Measurements from ENCODE around the gene RANGAP1.

Gene RANGAP1, protein sequence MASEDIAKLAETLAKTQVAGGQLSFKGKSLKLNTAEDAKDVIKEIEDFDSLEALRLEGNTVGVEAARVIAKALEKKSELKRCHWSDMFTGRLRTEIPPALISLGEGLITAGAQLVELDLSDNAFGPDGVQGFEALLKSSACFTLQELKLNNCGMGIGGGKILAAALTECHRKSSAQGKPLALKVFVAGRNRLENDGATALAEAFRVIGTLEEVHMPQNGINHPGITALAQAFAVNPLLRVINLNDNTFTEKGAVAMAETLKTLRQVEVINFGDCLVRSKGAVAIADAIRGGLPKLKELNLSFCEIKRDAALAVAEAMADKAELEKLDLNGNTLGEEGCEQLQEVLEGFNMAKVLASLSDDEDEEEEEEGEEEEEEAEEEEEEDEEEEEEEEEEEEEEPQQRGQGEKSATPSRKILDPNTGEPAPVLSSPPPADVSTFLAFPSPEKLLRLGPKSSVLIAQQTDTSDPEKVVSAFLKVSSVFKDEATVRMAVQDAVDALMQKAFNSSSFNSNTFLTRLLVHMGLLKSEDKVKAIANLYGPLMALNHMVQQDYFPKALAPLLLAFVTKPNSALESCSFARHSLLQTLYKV

DNA sequence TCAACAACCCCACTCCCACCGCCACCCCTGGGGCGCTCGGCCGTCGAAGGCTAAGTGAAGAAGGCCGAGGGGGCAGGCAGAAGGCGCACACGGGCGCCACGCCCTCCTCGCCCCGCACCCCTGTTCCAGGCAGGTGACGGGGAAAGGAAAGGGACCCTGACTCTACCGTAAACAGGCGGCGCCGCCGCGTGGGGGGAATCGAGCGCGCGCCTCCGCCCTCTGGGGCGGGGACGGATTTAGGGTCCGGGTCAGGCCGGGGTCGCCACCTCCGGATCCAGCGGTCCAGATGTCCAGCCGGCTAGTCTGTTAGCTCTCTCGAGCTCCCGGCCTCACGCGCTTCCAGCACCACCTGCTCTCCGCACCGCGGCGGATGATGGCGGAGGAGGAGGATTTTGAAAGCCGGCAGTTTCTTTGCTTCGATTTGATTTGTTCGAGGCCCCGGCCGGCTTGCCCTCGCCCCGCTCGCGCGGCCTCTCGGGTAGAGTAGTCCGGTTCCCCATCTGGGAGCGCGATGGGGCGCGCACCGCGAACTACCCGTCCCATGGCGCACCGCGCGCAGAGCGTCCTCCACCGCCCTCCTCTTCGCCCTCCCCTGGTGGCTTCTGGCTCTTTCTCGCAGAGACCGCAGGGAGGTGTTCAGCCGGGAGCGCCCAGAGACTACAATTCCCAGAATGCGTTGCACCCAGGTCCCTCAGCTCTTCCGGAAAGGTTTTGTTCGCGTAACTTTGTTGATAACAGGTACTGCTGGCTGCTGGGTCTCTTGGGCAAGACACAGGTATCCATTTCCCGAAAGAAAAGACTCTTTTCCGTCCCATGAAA lies at the start of gene RANGAP1:
TSS of gene RANGAP1 (minus strand) at position 368 of the 819 bp plus-strand sequence. CDS start 5,143 bp downstream, outside the sequence.
- peak; percentile 99 for DNase-seq

DNA sequence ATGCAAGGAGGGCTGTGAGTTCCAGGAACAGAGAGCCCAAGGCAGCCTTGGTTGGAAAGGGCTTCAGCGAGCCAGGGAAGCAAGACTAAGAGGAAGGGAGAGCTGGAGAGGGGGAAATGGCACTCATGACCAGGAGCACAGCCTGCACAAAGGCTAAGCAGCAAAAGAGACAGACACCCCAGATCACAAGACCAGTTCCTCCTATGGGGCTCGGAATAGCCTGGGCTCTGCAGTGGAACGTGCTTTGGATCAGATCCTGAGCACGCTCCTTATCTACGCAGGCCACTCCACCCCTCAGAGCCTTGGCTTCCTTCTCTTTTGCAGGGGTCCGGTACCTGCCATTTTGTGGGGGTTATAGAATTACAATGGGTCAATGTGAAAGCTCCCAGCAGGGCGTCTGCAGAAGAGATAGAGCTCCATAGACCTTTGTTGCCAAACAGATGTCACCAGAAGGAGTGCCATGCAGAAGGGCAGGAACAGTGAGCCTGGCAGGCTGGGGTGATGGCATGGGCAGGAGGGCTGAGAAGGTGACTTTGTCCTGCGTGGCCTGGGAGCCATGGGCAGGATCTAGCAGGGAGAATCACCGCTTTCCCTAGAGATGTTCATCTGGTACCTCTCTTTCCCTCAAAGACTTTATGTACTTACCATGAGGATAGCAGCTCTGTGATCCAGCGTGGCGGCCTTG lies 49.1 kb upstream of the RANGAP1 start:
- no peak for DNase-seq

DNA sequence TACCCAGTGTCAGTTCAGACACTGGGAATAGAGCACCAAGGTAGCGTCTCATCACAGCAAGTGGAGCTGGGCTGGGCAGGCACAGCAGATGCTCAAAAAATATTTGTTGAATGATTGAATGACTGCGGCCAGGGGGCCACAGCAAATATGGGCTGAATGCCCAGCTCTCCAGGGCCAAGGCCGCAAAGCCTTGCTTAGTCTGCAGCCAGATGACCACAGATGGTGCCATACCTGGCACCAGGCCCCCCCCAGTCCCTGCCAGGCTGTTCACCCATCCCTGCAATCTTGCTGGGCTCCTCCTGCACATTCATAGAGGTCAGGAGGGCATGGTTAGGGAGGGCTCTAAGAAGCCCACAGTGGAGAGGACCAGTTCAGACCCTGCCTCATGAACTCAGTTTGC lies 48.2 kb upstream of the RANGAP1 start:
- DNase-seq: no peak

DNA sequence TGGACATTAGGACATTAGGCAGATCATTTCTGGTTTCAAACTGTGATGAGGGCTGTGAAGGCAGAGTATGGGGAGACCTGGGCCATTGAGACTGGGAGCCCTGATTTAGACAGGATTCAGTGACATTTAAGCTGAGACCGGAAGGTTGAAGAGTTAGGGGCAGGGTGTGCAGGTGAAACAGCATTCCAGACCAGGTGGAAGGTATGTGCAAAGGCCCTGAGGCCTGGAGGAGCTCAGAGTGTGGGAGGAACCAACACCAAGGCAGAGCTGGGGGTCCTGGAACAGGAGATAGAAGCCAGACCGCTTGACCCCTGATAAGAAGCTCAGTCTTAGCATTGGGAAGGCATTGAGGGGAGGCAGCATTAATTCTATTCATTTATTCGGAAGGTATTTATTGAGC lies 47.8 kb upstream of the RANGAP1 start:
- DNase-seq: no peak

DNA sequence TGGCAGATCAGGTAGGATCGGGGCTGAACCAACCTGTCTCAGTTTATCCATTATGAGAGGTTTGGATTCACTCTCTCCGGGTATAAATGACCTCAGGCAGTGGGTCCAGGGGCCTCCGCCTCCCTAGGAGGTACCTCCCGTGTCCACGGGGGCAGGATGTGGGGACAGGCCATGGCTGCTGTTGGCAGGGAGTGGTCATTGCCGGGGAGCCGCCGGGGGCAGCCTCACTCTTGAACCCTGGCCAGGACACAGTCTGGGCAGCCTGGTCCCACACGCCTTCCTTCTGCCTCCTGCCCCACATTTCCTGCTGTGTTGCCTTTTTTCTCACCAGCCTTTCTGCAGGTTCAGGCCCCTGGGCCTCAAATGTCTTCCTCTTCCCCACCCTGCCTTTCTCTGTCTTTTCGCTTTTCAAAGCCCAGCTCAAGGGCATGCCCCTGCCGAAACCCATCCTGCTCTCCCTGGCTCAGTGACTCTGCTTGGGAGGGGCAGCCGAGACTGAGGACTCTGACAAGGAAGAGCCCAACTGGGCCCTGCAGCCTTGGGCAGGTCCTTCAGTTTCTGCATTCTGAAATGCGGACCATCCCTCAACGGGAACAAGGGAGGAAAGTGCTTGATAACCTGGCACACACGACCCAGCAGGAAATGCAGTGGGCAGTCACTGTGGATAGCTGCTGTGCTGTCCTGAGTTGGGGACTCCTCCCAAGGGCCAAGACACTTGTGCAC lies 46.4 kb upstream of the RANGAP1 start:
- DNase-seq: no peak

DNA sequence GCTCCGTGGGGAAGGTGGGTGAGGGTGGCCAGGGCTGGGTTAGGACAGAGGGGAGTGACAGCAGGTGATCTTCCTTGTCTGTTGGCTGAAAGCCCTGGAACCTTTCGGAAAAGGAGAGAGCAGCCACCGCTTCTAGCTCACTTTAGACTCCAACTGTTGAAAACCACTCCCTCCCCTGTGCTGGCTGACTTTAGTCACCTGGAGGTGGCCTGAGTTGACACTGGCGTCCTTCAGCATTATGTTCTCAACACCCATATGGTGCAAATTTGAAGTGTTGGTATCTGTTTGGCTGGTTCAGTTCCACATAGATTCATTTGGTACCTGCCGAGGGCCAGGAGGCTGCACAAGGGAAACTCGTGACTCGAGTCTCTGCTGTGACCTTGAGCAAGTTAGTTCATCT lies 44.2 kb upstream of the RANGAP1 start:
- no peak for DNase-seq

DNA sequence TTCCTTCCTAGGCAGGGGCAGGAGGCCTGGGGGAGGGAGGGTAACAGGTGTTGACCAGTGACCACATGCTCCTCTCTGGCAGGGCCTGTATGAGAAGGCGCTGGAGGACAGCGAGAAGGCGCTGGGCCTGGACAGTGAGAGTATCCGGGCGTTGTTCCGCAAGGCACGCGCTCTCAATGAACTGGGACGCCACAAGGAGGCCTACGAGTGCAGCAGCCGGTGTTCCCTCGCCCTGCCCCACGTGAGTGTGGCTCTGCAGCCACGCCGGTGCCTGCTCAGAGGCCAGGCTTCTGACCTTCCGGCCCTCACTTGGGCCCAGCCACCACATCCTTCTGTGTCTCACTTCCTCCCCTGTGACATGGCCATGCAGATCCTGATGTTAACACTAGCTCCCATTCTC lies 41.1 kb upstream of the RANGAP1 start:
- no peak for DNase-seq

DNA sequence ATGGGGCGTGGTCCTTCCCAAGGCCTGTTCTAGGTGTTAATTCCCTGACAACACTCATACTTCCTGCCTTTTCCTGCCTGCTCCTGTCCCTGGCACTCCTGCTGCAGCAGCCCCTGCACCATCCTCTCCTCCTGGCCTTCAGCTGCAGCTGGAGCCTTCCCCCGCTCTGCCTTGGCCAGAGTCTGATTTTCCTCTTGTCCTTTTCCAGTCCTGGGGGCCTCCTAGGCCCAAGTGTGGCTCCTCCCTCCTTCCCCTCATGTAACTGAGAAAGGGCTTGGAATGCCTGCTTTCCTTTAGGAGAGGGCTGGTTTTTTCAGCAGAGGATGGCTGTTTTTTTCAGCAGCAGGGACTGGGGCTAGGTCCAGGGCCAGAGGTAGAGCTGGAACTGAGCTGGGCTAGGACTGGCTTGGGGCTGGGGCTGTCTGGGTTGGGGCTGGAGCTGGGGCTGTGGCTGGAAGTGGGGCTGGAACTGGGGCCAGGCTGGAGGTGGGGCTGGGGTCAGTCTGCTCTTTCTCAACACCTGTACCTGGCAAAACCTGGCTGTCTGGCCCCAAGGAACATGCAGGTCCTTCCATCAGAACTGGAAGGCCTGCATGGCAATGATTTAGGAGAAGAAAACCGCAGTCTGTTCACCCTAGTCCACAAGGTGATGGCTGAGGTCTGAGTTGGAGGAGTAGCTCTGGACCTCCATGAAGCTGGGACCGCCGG lies 39.0 kb upstream of the RANGAP1 start:
- no peak for DNase-seq

DNA sequence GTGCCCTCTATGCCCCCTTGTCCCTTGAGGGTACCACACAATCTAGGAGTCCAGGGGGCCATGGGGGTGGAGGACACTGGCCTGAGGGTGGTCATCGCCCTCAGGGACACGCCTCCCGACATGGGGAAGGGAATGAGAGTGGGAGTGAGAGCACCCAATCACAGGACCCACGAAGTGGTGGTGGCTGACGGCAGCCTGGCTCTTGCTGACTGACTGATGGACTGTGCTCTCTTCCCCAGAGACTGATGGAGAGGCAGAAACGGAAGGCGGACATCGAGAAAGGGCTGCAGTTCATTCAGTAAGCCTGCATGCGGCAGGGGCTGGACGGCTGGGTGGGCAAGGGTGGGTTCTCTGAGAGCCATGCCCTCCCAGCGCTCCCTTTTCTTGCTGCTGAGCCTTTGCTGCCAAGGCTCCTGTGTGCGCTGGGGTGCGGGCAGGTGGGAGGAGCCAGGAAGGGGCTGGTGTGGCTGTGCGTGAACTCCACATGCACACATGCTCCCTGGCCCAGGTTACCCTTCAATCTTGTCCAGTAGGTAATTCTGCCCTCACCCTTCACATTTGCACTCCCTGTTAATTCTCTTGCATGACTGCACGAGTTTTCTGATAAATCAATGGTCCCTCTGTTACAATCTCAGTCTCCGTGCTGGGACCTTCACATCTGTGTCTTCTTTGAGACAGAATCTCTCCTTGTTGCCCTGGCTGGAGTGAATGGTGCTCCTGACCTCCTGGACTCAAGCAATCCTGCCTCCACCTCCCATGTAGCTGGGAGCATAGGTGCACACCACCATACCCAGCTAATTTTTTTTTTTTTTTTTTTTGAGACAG lies 34.6 kb upstream of the RANGAP1 start:
- DNase-seq: no peak

DNA sequence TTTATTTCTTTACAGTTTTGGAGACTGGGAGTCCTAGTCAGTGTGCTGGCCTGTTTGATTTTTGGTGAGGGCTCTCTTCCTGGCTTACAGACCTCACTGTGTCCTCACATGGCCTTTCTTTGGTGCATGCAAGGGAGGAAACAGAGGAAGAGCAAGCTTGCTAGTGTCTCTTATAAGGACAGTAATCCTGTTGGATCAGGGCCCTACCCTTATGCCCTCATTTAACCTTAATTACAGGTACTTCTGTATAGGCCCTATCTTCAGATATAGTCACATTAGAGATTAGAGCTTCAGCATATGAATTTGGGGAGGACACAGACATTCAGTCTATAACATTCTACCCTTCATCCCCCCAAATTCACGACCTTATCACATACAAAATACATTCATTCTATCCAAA lies 29.6 kb upstream of the RANGAP1 start:
- DNase-seq: peak; percentile 30

DNA sequence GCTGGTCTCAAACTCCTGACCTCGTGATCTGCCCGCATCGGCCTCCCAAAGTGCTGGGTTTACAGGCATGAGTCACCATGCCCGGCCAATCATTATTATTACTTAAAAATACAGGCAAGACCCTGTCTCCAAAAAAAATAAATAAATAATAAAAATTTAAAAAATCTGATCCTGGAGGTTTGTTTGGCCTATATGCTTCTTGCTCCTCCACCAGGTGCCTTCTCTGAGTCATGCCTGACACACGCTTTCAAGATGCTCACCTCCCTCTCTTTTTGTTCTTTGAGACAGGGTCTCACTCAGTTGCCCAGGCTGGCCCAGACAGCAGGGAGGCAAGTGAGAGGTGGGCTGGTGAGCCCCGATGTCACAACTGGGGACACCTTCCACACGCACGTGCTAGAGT lies 28.8 kb upstream of the RANGAP1 start:
- DNase-seq: no peak

DNA sequence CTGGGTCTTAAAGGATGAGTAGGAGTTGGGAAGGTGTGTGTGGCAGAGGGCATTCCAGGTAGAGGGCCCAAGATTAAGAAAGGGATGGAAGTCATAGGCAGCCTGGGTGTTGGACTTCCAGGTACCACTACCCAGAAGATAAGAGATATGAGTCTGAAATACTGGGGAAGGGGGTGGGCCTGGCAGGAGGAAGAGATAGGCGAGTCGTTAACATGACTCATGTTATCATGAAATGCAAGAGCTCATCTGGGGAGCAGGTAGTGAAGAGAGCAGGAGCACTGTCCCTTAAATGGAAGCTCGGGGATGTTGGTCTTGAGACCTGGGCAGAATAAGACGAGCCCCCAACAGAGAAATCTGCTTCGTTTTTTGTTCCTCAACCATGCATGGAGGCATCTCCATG lies 25.5 kb upstream of the RANGAP1 start:
- no peak for DNase-seq

DNA sequence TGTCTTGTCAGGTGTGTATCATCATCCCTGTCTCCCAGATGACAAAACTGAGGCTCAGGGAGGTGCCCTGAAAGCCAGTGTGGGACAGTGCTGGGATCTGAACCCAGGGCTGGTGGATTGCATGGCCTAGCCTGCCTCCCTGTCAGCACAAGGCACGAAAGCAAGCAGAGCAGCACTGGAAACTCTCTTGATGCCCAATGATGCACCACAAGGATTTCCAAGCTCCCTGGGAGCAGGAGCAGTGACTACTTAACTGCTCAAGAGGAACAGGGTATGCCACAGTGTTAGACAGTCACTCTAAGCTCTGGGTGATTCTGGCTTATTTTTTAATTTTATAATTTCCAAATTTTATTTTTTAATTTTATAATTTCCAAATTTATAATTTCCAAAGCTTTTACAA lies 24.3 kb upstream of the RANGAP1 start:
- no peak for DNase-seq

DNA sequence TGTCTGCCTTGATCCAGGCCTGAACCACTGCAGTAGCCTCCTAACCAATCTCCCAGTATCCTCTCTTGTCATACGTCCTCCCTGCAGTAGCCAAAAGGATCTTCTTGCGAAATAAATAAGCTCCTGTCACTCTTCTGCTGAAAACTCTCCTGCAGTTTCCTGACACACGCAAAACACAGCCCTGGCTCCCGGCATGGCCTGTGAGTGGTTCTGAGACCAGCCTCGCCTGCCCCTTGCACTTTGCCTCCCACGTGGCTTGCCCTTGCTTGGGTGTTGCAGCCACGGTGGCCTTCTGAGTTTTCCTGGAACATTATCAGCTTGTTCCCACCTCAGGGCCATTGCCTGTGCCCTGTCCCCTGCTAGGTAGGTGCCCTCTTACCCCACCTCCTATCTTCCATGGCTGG lies 22.6 kb upstream of the RANGAP1 start:
- no peak for DNase-seq

DNA sequence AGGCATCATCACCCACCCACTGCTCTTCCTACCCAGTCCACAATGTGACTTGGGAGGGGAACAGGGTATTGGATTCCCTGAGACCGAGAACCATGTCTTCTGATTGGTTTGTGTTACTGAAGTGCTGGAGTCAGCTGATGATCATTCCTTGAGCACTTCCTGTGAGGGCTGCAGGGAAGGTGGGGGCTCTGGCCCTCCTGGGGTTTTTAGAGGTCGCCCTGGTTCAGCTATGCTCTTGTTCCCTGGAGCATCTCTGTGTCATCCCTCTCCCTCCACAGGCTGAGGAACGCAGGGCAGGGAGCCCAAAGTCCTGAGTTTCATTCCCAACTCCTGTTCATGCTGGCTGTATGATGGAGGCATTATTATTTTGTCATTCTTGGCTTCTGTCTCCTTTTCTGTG lies 22.1 kb upstream of the RANGAP1 start:
- no peak for DNase-seq

DNA sequence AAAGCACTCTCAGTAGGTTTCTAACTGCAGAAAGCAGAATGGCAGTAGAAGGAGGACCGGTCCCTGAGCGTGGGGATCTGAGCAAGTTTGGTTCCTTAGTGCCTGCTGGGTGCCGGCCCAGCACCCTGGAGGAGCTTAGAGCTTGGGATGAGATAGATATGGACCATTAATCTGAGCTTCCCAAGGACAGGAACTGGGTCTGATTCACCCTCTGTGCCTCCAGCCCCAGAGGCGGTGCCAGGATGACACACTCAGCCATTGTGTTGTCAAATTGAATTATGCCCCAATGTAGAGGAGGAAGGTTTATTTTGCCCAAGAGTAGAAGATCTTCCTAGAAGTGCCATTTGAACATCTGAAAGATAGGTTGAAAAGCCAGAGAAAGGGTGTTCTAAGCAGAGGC lies 19.7 kb upstream of the RANGAP1 start:
- DNase-seq: no peak

DNA sequence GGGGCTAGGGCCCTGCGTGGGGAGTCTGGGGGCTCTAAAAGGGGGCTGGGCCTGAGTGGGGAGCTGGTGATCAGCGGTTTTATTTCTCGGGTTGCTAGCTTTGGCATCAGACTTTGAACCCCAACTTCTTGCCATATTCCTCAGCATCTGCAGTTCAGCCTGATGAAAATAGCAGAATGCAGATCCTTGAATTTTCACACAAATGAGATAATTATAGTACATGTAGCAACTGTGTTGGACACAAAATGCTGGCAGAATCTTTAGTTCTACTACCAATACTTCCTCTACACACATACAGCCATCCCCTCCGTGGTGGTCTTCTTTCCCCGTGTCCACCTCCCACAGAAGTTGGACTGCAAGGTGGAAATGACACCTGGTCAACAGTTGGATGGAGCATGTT lies 16.8 kb upstream of the RANGAP1 start:
- DNase-seq: no peak

DNA sequence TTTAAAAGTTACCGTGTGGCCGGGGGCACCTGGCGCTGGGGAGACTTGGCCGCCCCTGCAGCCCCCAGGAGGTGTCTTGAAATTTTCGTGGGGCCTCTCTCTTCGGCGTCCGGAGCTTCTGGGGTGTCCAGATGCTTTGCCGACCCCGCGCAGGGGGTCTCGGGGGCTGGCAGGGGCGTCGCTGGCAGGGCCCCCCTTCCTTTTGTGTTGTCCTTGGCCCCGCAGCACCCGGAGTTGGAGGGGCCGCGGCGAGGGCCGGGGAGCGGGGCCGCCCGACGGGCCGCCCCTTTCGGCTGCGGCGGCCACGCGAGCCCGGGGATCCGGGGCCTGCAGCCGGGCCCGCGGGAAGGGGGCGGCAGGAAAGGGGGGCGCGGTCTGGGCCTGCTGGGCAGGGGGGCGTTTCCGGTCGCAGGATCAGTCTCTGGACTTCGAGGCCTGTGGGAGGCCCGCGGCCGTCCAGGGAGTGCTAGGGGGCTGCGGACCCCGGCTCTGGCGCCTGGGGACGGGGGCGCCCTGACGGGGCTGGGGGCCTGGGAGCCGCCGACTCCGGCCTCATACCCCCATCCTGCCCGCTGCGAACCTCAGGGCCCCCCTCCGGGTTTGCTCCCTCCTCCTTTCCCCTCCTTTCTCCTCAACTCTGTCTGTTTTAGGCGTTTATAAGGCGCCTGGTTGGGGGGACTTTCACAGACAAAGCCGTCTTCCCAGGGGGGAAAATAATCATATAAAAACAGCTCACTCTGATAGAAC lies 16.2 kb upstream of the RANGAP1 start:
- DNase-seq: peak; percentile 29

DNA sequence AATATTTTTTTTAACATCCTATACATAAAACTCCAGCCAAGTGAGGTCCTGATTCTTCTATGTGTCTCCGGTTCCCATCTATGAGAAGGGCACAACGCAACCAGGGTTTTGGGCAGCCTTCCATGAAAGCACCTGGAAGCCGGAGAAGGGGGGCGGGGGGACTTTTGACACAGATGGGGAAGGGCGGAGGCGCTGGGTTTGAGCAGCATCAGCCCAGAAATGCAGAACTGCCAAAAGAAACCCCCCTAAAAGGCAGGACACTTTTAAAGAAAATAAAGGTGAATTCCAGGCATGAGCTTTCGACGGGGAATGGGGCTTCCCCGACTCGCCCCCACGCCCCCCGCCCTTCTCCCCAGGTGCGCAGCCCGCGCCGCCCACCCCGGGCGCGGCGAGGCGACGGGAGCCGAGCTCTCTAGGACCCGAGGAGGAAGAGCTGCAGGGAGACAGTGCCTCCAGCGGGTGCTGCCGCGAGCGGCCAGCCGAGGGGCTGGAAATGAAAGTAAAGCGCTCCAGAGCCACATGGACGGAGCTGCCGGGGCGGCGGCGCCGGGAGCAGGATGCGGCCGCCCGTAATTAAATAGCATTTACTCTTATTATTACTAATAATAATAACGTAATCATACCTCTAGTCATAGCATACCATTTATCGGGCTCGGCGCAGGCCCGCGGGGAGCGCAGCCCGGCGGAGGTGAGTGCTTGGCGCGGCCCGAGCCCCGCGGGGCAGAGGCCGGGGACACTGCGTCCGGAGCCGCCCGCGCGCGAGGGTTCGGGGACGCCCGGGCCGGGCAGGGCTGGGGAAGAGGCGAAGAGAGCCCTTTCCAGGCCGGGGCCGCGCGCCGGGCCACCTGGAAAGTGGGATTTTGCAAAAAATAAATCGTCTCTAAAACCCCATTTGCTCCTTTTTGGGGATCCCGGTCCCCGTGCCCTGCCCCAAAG lies 15.4 kb upstream of the RANGAP1 start, which contains the start of gene ZC3H7B:
TSS of gene ZC3H7B (plus strand) at position 441 of the 936 bp plus-strand sequence. CDS start 19,136 bp downstream, outside the sequence.
- DNase-seq: peak; percentile 81
